GM06990 (cell line): ENCODE results near the gene KRT13.

Source experiments
- DNase-seq: peaks from one replicate; pipeline ENCODE4 v3.0.0-alpha.2; 2011; ENCODE audit not compliant: insufficient read length; ENCODE audit errors: extremely low read depth
- H3K27me3 ChIP-seq: replicated peaks from 2 replicates; pipeline ENCODE4 v1.6.0; 2011; ENCODE audit warnings: low read length; ENCODE audit not compliant: control insufficient read depth, insufficient read depth
- H3K36me3 ChIP-seq: 2 replicates; pipeline ENCODE4 v1.5.1; 2011; ENCODE audit warnings: low read length; ENCODE audit not compliant: control insufficient read depth, insufficient read depth
- H3K4me3 ChIP-seq: replicated peaks from 2 replicates; pipeline ENCODE4 v1.5.1; 2011; ENCODE audit warnings: low read depth, mild to moderate bottlenecking, control low read depth, low read length
- CTCF ChIP-seq: IDR thresholded peaks from 2 replicates; pipeline ENCODE4 v1.5.1; 2011; ENCODE audit warnings: low read length, control low read depth, mild to moderate bottlenecking, inconsistent platforms; ENCODE audit not compliant: insufficient read depth, poor library complexity, severe bottlenecking

KRT13 gene

GRCh38 chr17:41453066-41453465 lies 52.3 kb downstream of the KRT13 start:
- Histone ChIP-seq H3K36me3 (no peaks in the 10 kb centered on the region), H3K4me3 (no peak overlapping the region), H3K27me3 (no peaks in the 10 kb centered on the region; the same call in 1 of the 2 replicates)
- DNase-seq, result no peak
- TF ChIP-seq CTCF, result no peak

GRCh38 chr17:41452281-41452680 lies 53.1 kb downstream of the KRT13 start:
- Histone ChIP-seq H3K27me3 (no peaks in the 10 kb centered on the region; the same call in none of the 2 replicates), H3K4me3 (no peak overlapping the region), H3K36me3 (no peaks in the 10 kb centered on the region)
- DNase-seq, result no peak
- TF ChIP-seq CTCF, result no peak

GRCh38 chr17:41451154-41451728 lies 54.2 kb downstream of the KRT13 start:
- Histone ChIP-seq H3K27me3 (no peaks in the 10 kb centered on the region; the same call in none of the 2 replicates), H3K36me3 (no peaks in the 10 kb centered on the region), H3K4me3 (no peak overlapping the region)
- no peak for TF ChIP-seq CTCF
- DNase-seq, result no peak
